ENCODE data around the gene ISG15. TPM values are rescaled to one million over a fixed set of nuclear protein-coding genes. Genes with fewer than 3 reads are reported as not detected.
"Not testable (repeated sequence)": the region's sequence is repeated elsewhere in the genome, so short reads cannot be mapped to it uniquely, and the experiment has no call there.

The ISG15 gene
- polyA plus RNA-seq, 4 donors: 9.6 to 17.1 (median 13.6) TPM

GRCh38 chr1:1024771-1025699 is 11.7 kb downstream of the ISG15 start:
- DNase-seq (ENCODE audit: low read depth in 4 of 4, low spot score in 3 of 4): no peak

- DNase-seq (ENCODE audit: low read depth in 4 of 4, low spot score in 3 of 4): no peak
These were observed 12.4 kb downstream of the ISG15 start for GRCh38 chr1:1025730-1026129.

DNA sequence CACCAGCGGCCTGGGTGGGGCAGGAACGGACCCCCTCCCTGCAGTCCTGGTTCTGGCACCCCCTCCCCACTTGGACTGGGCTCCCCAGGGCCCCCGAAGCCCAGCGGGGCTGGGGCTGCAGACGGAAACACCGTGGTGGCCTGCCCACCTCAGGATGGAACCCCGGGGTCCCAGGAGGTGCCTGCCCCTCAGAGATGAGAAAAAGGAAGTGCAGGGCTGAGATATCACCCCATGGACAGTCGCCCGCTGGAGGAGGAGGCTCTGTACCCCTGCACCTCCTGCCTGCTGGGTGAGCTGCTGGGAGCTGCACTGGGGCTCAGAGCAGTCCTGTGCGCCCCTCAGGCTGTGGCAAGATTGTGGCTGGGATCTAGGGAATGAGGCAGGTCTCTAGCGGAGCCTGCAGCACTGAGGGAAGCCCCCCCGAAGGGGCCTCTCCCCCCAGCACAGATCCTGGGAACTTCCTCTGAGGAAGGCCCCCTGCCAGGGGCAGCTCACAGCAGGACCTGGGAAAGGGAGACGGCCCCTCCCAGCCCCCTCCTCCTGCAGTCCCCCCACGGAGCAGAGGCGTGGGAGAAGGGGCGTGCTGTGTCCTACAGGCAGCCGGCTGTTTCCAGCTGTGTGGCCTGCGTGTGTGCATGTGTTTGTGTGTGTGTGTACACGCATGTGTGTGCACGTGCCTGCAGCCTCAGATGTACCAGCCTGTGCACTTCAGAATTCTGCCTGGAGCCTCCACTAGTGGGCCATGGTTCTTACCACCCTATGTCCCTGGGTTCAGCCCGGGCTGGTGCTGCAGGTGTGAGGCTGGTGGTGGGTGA is 13.5 kb downstream of the ISG15 start:
- no peak for DNase-seq (ENCODE audit: low read depth in 4 of 4, low spot score in 3 of 4)

- no peak for DNase-seq (ENCODE audit: low read depth in 4 of 4, low spot score in 3 of 4)
These were observed 14.5 kb downstream of the ISG15 start for GRCh38 chr1:1027791-1028190.

GRCh38 chr1:1030867-1031658 is 17.8 kb downstream of the ISG15 start:
- DNase-seq (ENCODE audit: low read depth in 4 of 4, low spot score in 3 of 4): not testable (repeated sequence)

DNA sequence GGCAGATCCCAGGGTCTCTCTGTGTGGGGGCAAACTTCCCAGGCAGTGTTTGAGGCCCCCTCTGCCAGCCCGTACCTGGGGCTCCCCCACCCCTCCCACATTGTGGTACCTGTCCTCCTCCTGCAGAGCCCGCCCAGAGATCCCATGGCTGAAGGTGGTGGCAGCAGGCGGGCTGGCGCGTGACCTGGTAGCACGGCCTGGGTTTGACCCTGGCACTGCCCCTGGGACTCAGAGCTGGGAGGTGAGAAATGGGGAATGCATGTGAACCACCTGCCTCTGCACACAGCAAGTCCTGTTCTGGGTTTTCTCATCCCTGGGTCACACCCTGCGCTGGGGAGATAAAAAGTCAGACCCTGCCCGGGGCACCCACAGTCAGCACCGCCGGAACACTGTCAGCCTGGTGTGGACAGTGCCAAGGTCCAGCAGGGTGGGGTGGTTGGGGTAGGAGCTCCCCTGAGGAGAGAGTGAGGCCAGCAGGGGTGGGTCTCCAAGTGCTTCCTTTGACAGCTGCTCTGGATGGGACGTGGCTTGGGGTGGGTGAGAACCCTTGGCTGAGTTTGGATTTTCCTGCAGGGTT is 18.4 kb downstream of the ISG15 start:
- no peak for DNase-seq (ENCODE audit: low read depth in 4 of 4, low spot score in 3 of 4)

GRCh38 chr1:1032424-1032823 is 19.1 kb downstream of the ISG15 start:
- no peak for DNase-seq (ENCODE audit: low read depth in 4 of 4, low spot score in 3 of 4)

- DNase-seq (ENCODE audit: low read depth in 4 of 4, low spot score in 3 of 4): peak in 2 of 4 donors; percentile 78 to 80
These were observed 19.8 kb downstream of the ISG15 start for GRCh38 chr1:1033009-1033587.

DNA sequence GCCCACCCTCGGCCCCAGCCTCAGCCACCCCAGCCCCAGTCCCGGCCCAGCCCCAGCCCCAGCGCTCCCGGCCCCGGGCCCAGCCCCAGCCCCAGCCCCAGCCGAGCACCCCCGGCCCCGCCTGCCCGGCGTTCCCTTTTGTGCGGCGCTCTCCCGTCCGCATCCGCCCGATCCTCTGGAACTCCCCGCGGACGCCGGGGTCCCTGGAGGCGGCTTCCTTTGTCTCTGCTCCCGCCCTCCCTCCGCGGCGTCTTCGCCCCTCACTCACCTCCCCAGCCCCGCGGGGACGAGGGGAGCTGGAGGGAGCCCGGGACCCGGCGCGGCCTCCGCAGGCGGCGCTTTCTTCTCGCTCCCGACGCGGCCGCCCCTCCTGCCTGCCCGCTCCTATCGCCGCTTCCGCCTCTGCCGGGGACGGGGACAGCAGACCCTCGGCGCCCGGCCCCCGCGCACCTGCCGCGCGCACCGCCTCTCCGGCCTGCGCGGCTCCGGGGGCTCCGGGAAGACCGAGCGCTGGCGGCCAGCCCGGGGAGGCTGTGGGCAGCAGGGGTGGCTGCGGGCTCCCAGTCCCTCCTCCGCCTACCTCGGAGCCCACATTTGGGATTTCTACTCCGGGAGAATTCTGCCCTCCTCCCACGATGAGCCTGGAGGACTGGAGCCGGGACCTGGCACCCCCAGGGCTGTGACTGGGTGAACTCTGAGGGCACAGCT is 20.6 kb downstream of the ISG15 start:
- DNase-seq (ENCODE audit: low read depth in 4 of 4, low spot score in 3 of 4): no peak

GRCh38 chr1:1034439-1034781 is 21.1 kb downstream of the ISG15 start:
- DNase-seq (ENCODE audit: low read depth in 4 of 4, low spot score in 3 of 4): no peak

DNA sequence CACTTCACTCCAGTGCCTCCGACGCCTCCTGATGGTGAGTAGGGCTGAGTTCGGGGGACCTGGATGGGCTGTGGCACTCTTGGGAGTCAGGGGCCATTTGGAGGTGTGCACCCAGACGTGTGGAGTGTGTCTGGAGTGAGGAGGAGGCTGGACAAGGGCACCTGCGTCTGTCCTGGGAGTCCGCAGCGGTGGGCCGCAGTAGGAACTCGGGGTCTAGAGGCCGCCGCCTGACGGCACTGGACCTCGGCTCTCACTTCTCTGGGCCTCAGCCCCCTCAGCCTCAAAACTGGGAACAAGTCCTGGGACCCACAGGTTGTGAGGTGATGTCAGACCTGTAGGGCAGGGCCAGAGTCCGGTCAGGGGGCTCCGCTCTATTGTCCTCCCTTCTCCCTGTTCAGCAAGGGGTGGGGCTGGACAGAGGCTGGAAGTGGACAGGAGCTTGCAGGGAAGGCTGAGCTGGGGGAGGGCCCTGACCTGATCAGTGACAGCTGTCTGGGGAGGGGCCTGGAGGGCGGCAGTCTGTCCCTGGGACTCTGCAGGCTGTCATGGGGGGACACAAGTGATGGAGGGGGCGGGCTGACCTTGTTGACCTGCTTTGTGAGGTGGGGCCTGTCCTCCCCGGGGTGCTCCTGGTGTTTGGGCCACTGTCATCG is 22.1 kb downstream of the ISG15 start:
- DNase-seq (ENCODE audit: low read depth in 4 of 4, low spot score in 3 of 4): no peak

- no peak for DNase-seq (ENCODE audit: low read depth in 4 of 4, low spot score in 3 of 4)
These were observed 24.4 kb downstream of the ISG15 start for GRCh38 chr1:1037366-1038327.

GRCh38 chr1:1038694-1039093 is 25.4 kb downstream of the ISG15 start:
- DNase-seq (ENCODE audit: low read depth in 4 of 4, low spot score in 3 of 4): no peak

DNA sequence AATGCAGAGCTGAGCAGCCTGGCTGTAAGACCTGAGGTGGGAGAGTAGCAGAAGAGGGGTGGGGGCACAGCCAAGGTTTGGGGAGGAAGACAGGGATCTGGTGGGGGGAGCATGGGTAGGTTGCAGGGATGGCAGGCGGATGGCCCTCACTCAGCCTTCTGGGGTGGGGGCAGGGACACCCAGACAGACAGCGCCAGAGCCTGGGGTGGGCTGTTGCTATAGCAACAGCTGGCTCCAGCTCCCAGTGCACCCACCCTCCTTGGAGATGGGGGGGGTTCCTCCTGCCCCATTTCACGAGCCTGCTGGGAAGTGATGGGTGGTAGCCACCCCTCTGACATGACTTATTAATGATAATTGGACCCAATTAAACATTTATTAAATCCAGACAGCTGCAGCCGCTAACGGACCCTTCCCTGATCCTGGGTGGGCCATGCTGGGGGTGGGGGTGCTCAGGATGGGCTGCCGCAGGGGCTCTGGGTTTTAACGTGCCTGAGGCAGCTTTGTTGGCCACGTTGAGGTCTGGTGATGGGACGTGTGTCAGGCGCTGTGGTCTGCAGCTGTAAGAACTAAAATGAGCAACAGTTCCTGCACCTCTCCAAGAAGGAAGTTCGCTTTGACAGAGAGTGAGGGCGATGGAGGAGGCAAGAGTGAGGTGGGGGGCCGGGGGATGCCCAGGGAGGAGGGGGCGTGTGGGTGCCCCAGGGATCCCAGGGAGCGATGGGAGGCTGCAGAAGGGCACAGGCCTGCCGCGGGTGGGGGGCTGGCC is 26.0 kb downstream of the ISG15 start:
- DNase-seq (ENCODE audit: low read depth in 4 of 4, low spot score in 3 of 4): no peak

- DNase-seq (ENCODE audit: low read depth in 4 of 4, low spot score in 3 of 4): no peak
These were observed 27.0 kb downstream of the ISG15 start for GRCh38 chr1:1040004-1040991.

GRCh38 chr1:1041092-1041523 is 27.8 kb downstream of the ISG15 start:
- DNase-seq (ENCODE audit: low read depth in 4 of 4, low spot score in 3 of 4): no peak
